ENCODE results near the gene PKNOX2. TPM values are rescaled to one million over a fixed set of nuclear protein-coding genes. Genes with fewer than 3 reads are reported as not detected.

PKNOX2 gene
- total RNA-seq, 1 experiment from 2014 or later, result 3.7 TPM

- TF ChIP-seq ZNF281 (CRISPR knock-in tag; IDR thresholded peaks at IDR 0.05), result no peak
Measured at GRCh38 chr11:125329786-125330185, 165.2 kb downstream of the PKNOX2 start (continued).

GRCh38 chr11:125330462-125331325 is 166.1 kb downstream of the PKNOX2 start:
- ATAC-seq (peak; percentile 43; the same call in 1 of the 2 replicates), DNase-seq (ENCODE audit: low spot score) (no peak)
- CTCF ChIA-PET, result interaction anchor here (0.6 to 3.1 kb wide), 13 partner anchors 12 to 239 kb away, joined by 3 to 21 read pairs (median 4); no protein-coding TSS in a partner anchor
- no peaks in the 10 kb centered on the region for H3K9me3 Mint-ChIP-seq
- TF ChIP-seq RORB (CRISPR knock-in tag; IDR thresholded peaks at IDR 0.05) (no peak), TCF7 (CRISPR knock-in tag; IDR thresholded peaks at IDR 0.05; ENCODE audit: low read depth) (no peak), CREB1 (CRISPR knock-in tag; IDR thresholded peaks at IDR 0.05) (no peak), ATF2 (CRISPR knock-in tag; IDR thresholded peaks at IDR 0.05; ENCODE audit: borderline replicate concordance, low read depth) (no peak), ATF1 (CRISPR knock-in tag; IDR thresholded peaks at IDR 0.05) (no peak)
- no peaks in the 10 kb centered on the region for H3K36me3 Mint-ChIP-seq
- H3K4me3 Mint-ChIP-seq, result no peak overlapping the region
- no peak overlapping the region for H3K27ac Mint-ChIP-seq
- H3K4me1 Mint-ChIP-seq, result peaks cover 25% of the 10 kb centered on the region
- POLR2A ChIA-PET, result no interaction called here
- H3K27me3 Mint-ChIP-seq (ENCODE audit: low read depth), result peaks cover 4% of the 10 kb centered on the region; the same call in 1 of the 2 replicates

- Mint-ChIP-seq H3K36me3 (no peaks in the 10 kb centered on the region), H3K4me3 (no peak overlapping the region), H3K27ac (no peak overlapping the region), H3K27me3 (ENCODE audit: low read depth) (peaks cover 4% of the 10 kb centered on the region; the same call in 1 of the 2 replicates), H3K9me3 (no peaks in the 10 kb centered on the region), H3K4me1 (peaks cover 25% of the 10 kb centered on the region)
- DNase-seq (ENCODE audit: low spot score), result no peak
- CTCF ChIA-PET, result interaction anchor here (0.8 to 3.1 kb wide), 6 partner anchors 14 to 207 kb away, joined by 3 to 21 read pairs (median 4); no protein-coding TSS in a partner anchor
- no peak for ATAC-seq
- POLR2A ChIA-PET, result no interaction called here
- TF ChIP-seq ZNF532 (CRISPR knock-in tag; IDR thresholded peaks at IDR 0.05; ENCODE audit: borderline replicate concordance) (no peak), HMGXB4 (CRISPR knock-in tag; IDR thresholded peaks at IDR 0.05) (no peak), FOXP1 (CRISPR knock-in tag; IDR thresholded peaks at IDR 0.05; ENCODE audit: borderline replicate concordance) (no peak), SMAD4 (CRISPR knock-in tag; IDR thresholded peaks at IDR 0.05) (no peak), ZSCAN18 (CRISPR knock-in tag; IDR thresholded peaks at IDR 0.05) (no peak), ATF3 (CRISPR knock-in tag; conservative IDR thresholded peaks at IDR 0.05) (no peak), CTCF (IDR thresholded peaks at IDR 0.05) (no peak)
Measured at GRCh38 chr11:125331357-125332035, 166.9 kb downstream of the PKNOX2 start.

Data from WTC11 (cell line).